ENCODE results near the gene TXLNA. TPM values are rescaled to one million over a fixed set of nuclear protein-coding genes. Genes with fewer than 3 reads are reported as not detected.

Gene TXLNA
- total RNA-seq, 2 experiments from 2014 or later, result 64.1 to 65.8 TPM

DNA sequence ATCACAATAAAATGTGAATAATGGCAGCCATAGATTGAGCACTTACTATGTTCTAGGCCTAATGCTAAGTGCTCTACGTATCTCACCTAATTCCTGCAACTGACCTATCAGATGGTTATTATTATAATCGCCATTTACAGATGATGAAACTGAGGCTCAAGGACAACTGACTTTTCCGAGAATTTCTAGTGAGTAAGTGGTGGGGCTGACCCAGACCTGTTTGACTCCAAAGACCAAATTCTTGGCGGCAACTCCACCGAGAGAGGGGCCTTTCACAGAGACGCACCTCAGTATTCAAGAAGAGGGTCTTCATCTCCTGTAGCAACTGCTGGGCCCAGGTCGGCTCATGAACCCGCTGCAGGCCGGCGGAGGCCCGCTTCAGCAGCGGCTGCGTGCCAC, 42.1 kb downstream of the TXLNA start:
- Mint-ChIP-seq H3K27ac (peak overlapping the region; percentile 97), H3K9me3 (no peaks in the 10 kb centered on the region), H3K36me3 (ENCODE audit: low read depth) (peaks cover 24% of the 10 kb centered on the region), H3K27me3 (no peaks in the 10 kb centered on the region), H3K4me1 (peaks cover 46% of the 10 kb centered on the region), H3K4me3 (peak overlapping the region; percentile 99)
- POLR2A ChIA-PET, result no interaction called here
- CTCF ChIA-PET, result interaction anchor here (1.4 kb wide), 2 partner anchors 15 to 27 kb away, joined by 4 to 5 read pairs; no protein-coding TSS in a partner anchor
- no peak for DNase-seq

DNA sequence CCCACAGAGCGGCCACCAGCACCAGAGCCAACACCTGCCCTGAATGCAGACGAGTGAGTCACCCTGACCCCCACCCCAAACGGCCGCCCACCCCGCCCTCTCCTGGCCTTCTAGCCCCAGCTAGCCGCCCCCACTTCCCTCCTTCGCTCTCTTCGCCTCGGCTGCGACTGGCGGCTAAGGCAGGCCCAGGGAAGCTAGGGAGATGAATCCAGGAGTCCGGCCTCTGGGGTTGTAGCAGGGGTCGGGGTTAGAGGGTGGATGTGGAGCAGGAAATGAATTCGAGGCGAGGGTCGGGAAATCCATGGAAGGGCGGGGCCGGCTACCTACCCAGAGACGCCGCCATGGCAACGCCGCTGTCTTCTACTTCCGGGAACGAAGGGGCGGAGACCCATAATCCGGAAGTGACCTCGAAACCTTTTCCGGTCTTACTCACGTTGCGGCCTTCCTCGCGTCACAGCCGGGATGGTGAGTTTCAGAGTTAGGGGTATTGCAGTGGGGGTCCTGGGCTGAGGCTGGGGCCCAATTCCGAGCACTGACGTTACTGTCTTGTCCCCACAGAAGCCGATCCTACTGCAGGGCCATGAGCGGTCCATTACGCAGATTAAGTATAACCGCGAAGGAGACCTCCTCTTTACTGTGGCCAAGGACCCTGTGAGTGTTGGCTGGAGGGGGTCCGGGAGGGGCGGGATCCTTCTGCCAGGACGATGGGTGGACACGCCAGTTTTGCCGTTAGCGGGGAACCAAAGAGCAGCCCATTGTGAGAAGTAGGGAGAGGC, 42.7 kb downstream of the TXLNA start, which contains the start of the genes EIF3I and TMEM234:
TSS of gene EIF3I (plus strand) at position 428 of the 776 bp plus-strand sequence. CDS start at position 463, 35 bp downstream.
TSS of gene TMEM234 (minus strand) at position 374 of the 776 bp plus-strand sequence. CDS start at position 343, 31 bp downstream.
- Mint-ChIP-seq H3K27me3 (no peaks in the 10 kb centered on the region), H3K4me3 (peak within 1 kb of the TSS; percentile 99), H3K36me3 (ENCODE audit: low read depth) (peaks cover 24% of the 10 kb centered on the region), H3K27ac (peak within 1 kb of the TSS; percentile 97), H3K9me3 (no peaks in the 10 kb centered on the region), H3K4me1 (peaks cover 43% of the 10 kb centered on the region)
- DNase-seq, result peak; percentile 96
- ChIA-PET POLR2A (no interaction called here), CTCF (interaction anchor here (0.6 to 1.4 kb wide), 2 partner anchors 37 to 476 kb away, joined by 3 to 5 read pairs; no protein-coding TSS in a partner anchor)

DNA sequence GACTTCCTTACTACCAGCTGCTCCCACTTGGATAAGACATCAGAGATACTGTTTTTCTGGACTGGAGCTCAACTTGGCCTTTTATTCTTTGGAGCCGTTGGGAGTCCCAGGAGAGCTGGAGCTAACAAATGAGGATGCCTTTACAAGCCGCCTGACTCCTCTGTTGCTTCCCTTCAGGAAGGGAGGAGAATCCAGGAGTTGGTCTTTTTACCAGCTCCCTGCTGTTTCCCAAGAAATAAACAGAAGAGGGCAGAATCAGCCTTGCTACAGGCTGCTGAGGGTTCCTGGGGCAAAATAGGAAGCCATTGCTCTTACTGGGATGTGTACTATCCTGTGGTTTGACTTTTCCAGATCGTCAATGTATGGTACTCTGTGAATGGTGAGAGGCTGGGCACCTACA, 44.2 kb downstream of the TXLNA start:
- H3K4me1 Mint-ChIP-seq, result peaks cover 46% of the 10 kb centered on the region
- ChIA-PET POLR2A (no interaction called here), CTCF (interaction anchor here (0.8 to 1.4 kb wide), 5 partner anchors 17 to 170 kb away, joined by 3 to 5 read pairs (median 4); partner anchors contain the start of gene BSDC1)
- DNase-seq, result no peak
- peaks cover 39% of the 10 kb centered on the region for H3K36me3 Mint-ChIP-seq (ENCODE audit: low read depth)
- no peaks in the 10 kb centered on the region for H3K27me3 Mint-ChIP-seq
- no peaks in the 10 kb centered on the region for H3K9me3 Mint-ChIP-seq
- H3K27ac Mint-ChIP-seq, result peak overlapping the region; percentile 97
- H3K4me3 Mint-ChIP-seq, result peak overlapping the region; percentile 99

DNA sequence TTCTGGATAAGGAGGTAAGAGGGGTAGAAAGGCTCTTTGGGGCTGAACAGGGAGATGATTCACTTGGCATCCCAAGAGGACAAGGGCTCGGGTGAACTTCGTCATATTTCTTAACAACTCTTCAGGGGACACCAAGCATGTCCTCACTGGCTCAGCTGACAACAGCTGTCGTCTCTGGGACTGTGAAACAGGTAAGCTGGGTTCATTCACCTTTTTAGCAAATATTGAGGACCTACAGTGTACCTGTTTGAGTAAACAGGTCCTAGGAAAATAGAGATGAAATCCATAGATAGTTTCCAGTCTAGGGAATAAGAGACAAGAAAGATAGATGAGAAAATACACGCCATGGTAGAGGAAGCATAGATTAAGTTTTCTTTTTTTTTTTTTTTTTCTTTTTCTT, 44.8 kb downstream of the TXLNA start:
- peak overlapping the region; percentile 42 for H3K4me3 Mint-ChIP-seq
- peaks cover 40% of the 10 kb centered on the region for H3K36me3 Mint-ChIP-seq (ENCODE audit: low read depth)
- peak overlapping the region; percentile 97 for H3K27ac Mint-ChIP-seq
- peaks cover 46% of the 10 kb centered on the region for H3K4me1 Mint-ChIP-seq
- no peaks in the 10 kb centered on the region for H3K27me3 Mint-ChIP-seq
- ChIA-PET CTCF (interaction anchor here (1.0 to 1.1 kb wide), 2 partner anchors 17 to 70 kb away, joined by 3 to 4 read pairs; no protein-coding TSS in a partner anchor), POLR2A (no interaction called here)
- DNase-seq, result no peak
- no peaks in the 10 kb centered on the region for H3K9me3 Mint-ChIP-seq

DNA sequence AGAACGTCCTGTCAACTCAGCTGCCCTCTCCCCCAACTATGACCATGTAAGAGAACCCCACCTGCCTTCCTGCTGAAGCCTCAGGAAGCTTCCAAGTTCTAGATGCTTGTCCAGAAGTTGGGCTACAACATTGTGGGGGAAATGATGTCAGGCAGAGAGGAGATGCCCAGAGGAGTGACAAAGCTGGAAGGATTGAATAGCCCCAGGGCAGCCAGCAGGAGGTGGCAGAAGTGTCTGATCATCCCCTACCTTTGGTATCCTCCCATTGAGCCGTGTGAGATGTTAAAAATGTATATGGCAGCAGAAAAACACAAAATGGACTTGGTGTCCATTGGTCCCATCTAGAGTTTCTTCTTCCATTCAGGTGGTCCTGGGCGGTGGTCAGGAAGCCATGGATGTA, 49.3 kb downstream of the TXLNA start:
- no peaks in the 10 kb centered on the region for H3K9me3 Mint-ChIP-seq
- ChIA-PET CTCF (interaction anchor here (0.8 to 4.7 kb wide), 4 partner anchors 10 to 20 kb away, joined by 3 to 25 read pairs (median 6); no protein-coding TSS in a partner anchor), POLR2A (interaction anchor here (0.8 kb wide), 1 partner anchor 12 kb away, joined by 3 read pairs; no protein-coding TSS in a partner anchor)
- no peak for DNase-seq
- peaks cover 15% of the 10 kb centered on the region for H3K4me1 Mint-ChIP-seq
- no peak overlapping the region for H3K4me3 Mint-ChIP-seq
- no peak overlapping the region for H3K27ac Mint-ChIP-seq
- peaks cover 35% of the 10 kb centered on the region for H3K36me3 Mint-ChIP-seq (ENCODE audit: low read depth)
- H3K27me3 Mint-ChIP-seq, result no peaks in the 10 kb centered on the region

DNA sequence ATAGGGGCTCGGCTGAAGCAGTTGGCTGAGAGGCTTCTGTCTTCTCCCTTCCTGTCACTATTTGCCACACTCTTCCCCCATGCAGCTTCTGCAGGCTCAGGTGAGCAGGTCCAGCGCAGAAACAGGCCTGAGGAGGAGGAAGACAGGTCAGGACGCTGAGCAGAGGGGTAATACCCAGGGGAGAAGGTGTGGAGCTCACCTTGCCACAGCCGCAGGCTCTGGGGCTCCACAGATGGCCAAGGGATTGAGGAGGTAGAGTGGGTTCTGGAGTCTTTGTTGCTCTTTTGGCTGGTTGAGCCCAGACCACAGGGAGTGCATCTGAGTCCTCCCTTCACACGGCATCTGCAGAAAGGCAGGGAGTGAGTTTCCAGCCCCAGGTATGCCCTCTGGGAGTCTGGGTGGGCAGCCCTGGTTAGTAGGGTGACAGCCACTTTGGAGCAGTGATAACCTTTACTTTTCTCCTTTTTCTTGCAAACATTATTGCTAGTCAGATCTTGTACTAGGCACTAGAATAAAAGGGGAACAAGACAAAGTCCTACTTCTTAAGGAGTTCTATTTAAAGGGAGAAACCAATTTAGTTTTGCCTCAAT, 52.5 kb downstream of the TXLNA start:
- Mint-ChIP-seq H3K36me3 (ENCODE audit: low read depth) (peaks cover 20% of the 10 kb centered on the region), H3K4me3 (no peak overlapping the region), H3K4me1 (peaks cover 3% of the 10 kb centered on the region), H3K27ac (no peak overlapping the region), H3K27me3 (no peaks in the 10 kb centered on the region), H3K9me3 (no peaks in the 10 kb centered on the region)
- no peak for DNase-seq
- CTCF ChIA-PET, result interaction anchor here (0.6 to 1.4 kb wide), 4 partner anchors 9 to 89 kb away, joined by 3 read pairs; no protein-coding TSS in a partner anchor
- POLR2A ChIA-PET, result no interaction called here

DNA sequence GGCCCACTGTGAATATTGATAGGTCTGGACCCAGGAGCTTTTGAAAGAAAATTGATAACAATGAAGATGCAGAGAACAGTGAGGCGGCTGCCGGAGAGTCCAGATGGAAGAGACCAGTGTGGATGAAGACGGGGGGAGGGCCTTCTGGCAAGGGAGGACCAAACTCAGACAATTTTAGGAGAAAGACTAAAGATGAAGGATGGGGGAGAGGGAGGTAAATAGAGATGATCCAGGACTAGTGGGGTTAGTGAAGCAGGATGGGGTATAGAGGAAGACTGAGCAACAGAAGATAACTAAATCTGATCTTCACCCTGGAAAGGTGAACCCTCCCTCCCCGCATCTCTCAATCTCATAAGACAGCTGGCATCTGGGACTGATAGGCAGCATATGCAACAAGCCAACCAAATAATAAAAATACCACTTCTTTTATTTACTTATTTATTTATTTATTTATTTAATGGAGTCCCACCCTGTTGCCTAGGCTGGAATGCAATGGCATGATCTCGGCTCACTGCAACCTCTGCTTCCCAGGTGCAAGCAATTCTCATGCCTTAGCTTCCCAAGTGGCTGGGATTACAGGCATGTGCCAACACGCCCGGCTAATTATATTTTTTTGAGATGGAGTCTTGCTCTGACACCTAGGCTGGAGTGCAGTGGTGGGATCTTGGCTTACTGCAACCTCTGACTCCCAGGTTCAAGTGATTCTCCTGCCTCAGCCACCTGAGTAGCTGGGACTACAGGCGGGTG, 53.3 kb downstream of the TXLNA start:
- peaks cover 3% of the 10 kb centered on the region for H3K4me1 Mint-ChIP-seq
- H3K9me3 Mint-ChIP-seq, result no peaks in the 10 kb centered on the region
- H3K36me3 Mint-ChIP-seq (ENCODE audit: low read depth), result peaks cover 14% of the 10 kb centered on the region
- no peak overlapping the region for H3K27ac Mint-ChIP-seq
- ChIA-PET CTCF (interaction anchor here (0.8 to 1.4 kb wide), 2 partner anchors 12 to 17 kb away, joined by 3 to 4 read pairs; no protein-coding TSS in a partner anchor), POLR2A (no interaction called here)
- H3K27me3 Mint-ChIP-seq, result no peaks in the 10 kb centered on the region
- H3K4me3 Mint-ChIP-seq, result no peak overlapping the region
- DNase-seq, result no peak

DNA sequence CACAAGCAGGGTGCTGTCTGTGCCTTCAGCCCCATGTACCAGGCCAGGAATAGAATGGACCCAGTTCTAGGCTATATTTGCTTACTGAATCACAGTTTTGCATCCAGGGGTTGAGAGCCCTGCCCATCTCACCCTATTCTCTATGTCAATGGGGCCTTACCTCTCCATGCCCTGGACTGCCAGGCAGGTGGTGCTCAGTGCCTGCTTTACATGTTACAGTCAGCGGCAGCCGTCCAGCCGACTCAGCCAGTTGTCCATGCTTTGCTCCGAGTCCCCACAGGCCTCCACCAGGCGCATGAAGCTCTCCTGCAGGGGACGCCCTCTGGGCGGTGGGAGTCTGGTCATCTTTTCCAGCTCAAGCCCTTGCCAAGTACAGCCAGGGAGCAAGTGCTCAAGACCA, 55.3 kb downstream of the TXLNA start:
- POLR2A ChIA-PET, result no interaction called here
- H3K4me1 Mint-ChIP-seq, result peaks cover 8% of the 10 kb centered on the region
- H3K9me3 Mint-ChIP-seq, result no peaks in the 10 kb centered on the region
- no peaks in the 10 kb centered on the region for H3K27me3 Mint-ChIP-seq
- H3K36me3 Mint-ChIP-seq (ENCODE audit: low read depth), result no peaks in the 10 kb centered on the region
- H3K27ac Mint-ChIP-seq, result peak overlapping the region; percentile 54
- no peak overlapping the region for H3K4me3 Mint-ChIP-seq
- no peak for DNase-seq
- CTCF ChIA-PET, result interaction anchor here (0.6 to 2.1 kb wide), 7 partner anchors 14 to 79 kb away, joined by 3 to 9 read pairs (median 4); partner anchors contain the start of gene LCK

DNA sequence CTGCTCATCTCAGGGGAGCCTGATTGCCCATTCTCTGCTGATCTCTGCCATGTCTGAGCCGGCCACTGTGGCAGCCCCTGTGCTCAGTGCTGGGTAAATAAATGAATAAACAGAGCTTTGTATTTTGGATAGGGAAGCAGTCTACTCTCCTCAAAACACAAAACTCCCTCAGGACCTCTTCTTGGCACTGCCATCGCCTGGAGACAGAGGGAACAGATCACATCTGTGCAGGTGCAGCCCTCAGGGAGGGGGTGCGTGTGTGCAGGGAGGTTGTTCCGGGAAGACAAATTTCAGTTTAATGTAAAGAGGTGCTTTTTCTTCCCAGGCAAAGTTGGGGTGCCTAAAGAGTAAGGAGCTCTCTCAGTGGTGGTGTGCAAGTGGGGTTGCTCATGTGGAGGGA, 59.9 kb downstream of the TXLNA start:
- ChIA-PET CTCF (interaction anchor here (0.6 to 3.4 kb wide), 7 partner anchors 9 to 133 kb away, joined by 3 to 29 read pairs (median 4); partner anchors contain the start of genes FAM167B and HDAC1), POLR2A (interaction anchor here (0.6 kb wide), 1 partner anchor 10 kb away, joined by 3 read pairs; no protein-coding TSS in a partner anchor)
- Mint-ChIP-seq H3K27me3 (no peaks in the 10 kb centered on the region), H3K9me3 (no peaks in the 10 kb centered on the region), H3K4me3 (peak overlapping the region; percentile 32), H3K36me3 (ENCODE audit: low read depth) (no peaks in the 10 kb centered on the region), H3K27ac (no peak overlapping the region), H3K4me1 (peaks cover 35% of the 10 kb centered on the region)
- DNase-seq, result no peak

DNA sequence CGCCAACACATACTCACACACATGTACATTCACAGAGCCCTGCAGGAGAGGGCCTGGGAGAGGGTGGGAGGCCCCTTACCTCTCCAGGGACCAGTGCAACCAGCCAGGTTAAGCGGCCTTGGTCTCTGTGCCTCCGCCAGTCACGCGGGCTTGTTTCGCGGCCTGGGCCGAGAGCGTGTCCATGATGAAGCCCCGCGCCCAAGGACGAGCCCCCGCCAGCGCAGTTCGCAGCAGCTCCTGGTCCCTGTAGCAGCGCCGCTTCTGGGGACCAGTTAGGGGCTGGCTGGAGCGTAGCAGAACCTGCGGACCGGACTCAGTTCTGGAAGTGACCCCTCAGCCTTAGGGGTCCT, 60.3 kb downstream of the TXLNA start:
- peak overlapping the region; percentile 78 for H3K4me3 Mint-ChIP-seq
- no peaks in the 10 kb centered on the region for H3K36me3 Mint-ChIP-seq (ENCODE audit: low read depth)
- no peaks in the 10 kb centered on the region for H3K9me3 Mint-ChIP-seq
- CTCF ChIA-PET, result interaction anchor here (1.4 to 3.4 kb wide), 7 partner anchors 9 to 132 kb away, joined by 3 to 29 read pairs (median 5); partner anchors contain the start of genes FAM167B and HDAC1
- H3K27ac Mint-ChIP-seq, result no peak overlapping the region
- no peak for DNase-seq
- peaks cover 35% of the 10 kb centered on the region for H3K4me1 Mint-ChIP-seq
- H3K27me3 Mint-ChIP-seq, result no peaks in the 10 kb centered on the region
- POLR2A ChIA-PET, result interaction anchor here (1.2 kb wide), 1 partner anchor 10 kb away, joined by 5 read pairs; no protein-coding TSS in a partner anchor

DNA sequence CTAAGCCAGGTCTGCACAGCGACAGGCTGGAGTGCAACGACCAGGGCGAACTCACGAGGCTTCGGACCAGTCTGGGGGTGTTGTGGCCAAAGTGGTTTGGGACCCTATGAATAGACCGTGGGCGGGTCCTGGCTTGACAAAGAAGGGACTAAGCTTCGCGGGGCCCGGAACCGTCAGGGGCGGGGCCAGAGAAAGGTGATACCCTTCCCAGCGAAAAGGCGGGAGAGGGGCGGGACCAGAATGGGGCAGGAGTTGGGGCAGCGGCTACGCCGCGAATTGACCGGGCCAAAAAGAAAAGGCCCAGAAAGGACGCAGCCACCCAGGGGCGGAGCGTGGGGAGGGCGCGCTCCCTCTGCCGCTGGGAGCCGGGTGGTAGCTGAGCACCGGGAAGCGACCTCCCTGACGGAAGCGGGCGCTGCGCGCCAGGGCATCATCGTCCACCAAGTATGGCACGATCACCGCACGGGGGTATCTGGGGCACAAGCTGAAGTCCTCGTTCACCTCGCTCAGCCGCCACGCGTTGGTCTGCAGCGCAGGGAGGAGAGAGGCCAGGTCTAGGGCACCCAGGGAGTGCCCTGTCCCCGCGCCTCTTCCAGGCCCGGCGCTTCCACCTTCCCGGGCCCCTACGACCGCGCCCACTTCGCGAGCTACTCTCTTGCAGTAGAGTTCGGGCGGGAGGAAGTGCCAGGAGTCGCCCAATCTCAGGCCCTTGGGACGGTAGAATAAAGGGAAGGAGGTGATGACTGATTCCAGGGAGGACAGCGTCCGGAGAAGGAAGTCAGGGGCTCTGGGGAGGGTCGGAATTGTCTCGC, 60.9 kb downstream of the TXLNA start:
- Mint-ChIP-seq H3K4me3 (peak overlapping the region; percentile 78), H3K27ac (peak overlapping the region; percentile 57)
- CTCF ChIA-PET, result interaction anchor here (0.9 to 3.4 kb wide), 11 partner anchors 8 to 132 kb away, joined by 3 to 29 read pairs (median 4); partner anchors contain the start of genes FAM167B, HDAC1 and LCK

More for the DNA sequence above, 60.9 kb downstream of the TXLNA start:
- Mint-ChIP-seq H3K36me3 (ENCODE audit: low read depth) (no peaks in the 10 kb centered on the region), H3K9me3 (no peaks in the 10 kb centered on the region), H3K27me3 (no peaks in the 10 kb centered on the region), H3K4me1 (peaks cover 35% of the 10 kb centered on the region)
- POLR2A ChIA-PET, result interaction anchor here (0.6 to 1.2 kb wide), 3 partner anchors 9 to 159 kb away, joined by 3 to 5 read pairs (median 3); no protein-coding TSS in a partner anchor
- DNase-seq, result peak; percentile 53

Data from activated CD4-positive, alpha-beta T cell treated with anti-CD3 and anti-CD28 coated beads, Interleukin-2, amount 10 ng/mL, durations not matched to agents 7 days and 5 days (primary cell).